CD4-positive, alpha-beta T cell (primary cell): ENCODE measurements around the gene CBARP. TPM values are rescaled to one million over a fixed set of nuclear protein-coding genes. Genes with fewer than 3 reads are reported as not detected.

Experiments used
- ATAC-seq: fragments of 200-7000 bp; cut with Tn5 transposase; one replicate; pipeline ENCODE4 v1.10.0; 2022; ENCODE audit warnings: mild to moderate bottlenecking; ENCODE audit not compliant: poor library complexity
- CTCF ChIA-PET: fragments of 350-600 bp; sonication (Branson Sonifier 250); formaldehyde crosslinking; loops from one replicate; lab custom pipeline; 2021; ENCODE audit warnings: antibody characterized with exemption, inconsistent platforms; lab: Charles Lee
- POLR2A ChIA-PET: fragments of 350-600 bp; sonication (Branson Sonifier 250); formaldehyde crosslinking; loops from one replicate; lab custom pipeline; 2021; ENCODE audit warnings: antibody characterized with exemption, inconsistent platforms; lab: Charles Lee
- DNase-seq, 14 experiments: peaks; one replicate each; pipeline ENCODE4 v3.0.0-alpha.2; 2013 to 2020; ENCODE audit warnings: mixed read lengths in 2 of 14
- H3K27ac ChIP-seq, 2 donors: one replicate each; pipeline versions ENCODE4 v1.5.1 to v1.7.0; 2013; ENCODE audit warnings: low read length in 2 of 2, low read depth in 1 of 2, mild to moderate bottlenecking in 1 of 2
- H3K27me3 ChIP-seq, 2 experiments: 1 replicate in 1 of 2; 2 replicates in 1 of 2; pipeline versions ENCODE4 v1.6.1 to v1.7.0; 2013; ENCODE audit warnings: low read length in 2 of 2, control low read depth in 1 of 2, mild to moderate bottlenecking in 1 of 2, moderate library complexity in 1 of 2; ENCODE audit not compliant: insufficient read depth in 2 of 2, control insufficient read depth in 1 of 2
- H3K36me3 ChIP-seq: one replicate; pipeline ENCODE4 v1.6.1; 2013; ENCODE audit warnings: low read length, control low read depth; ENCODE audit not compliant: insufficient read depth
- H3K4me1 ChIP-seq: one replicate; pipeline ENCODE4 v1.6.1; 2013; ENCODE audit warnings: low read length, control low read depth; ENCODE audit not compliant: insufficient read depth
- H3K4me3 ChIP-seq: one replicate; pipeline ENCODE4 v1.5.1; 2013; ENCODE audit warnings: mild to moderate bottlenecking, low read length, moderate library complexity
- H3K9me3 ChIP-seq, 2 experiments: 1 replicate in 1 of 2; 2 replicates in 1 of 2; pipeline versions ENCODE4 v1.6.1 to v1.7.0; 2013; ENCODE audit warnings: low read length in 2 of 2, mild to moderate bottlenecking in 2 of 2, control low read depth in 1 of 2, moderate library complexity in 1 of 2; ENCODE audit not compliant: control insufficient read depth in 1 of 2, insufficient read depth in 1 of 2
- H3K27ac Mint-ChIP-seq: one replicate; pipeline ENCODE4 v1.8.0; 2020; ENCODE audit warnings: mixed read lengths
- H3K27me3 Mint-ChIP-seq: one replicate; pipeline ENCODE4 v1.8.0; 2021; ENCODE audit warnings: mixed read lengths
- H3K36me3 Mint-ChIP-seq: one replicate; pipeline ENCODE4 v1.8.0; 2021; ENCODE audit warnings: low read depth, mixed read lengths
- H3K4me1 Mint-ChIP-seq: one replicate; pipeline ENCODE4 v1.8.0; 2021; ENCODE audit warnings: low read depth, mixed read lengths
- H3K4me3 Mint-ChIP-seq: one replicate; pipeline ENCODE4 v1.8.0; 2020; ENCODE audit warnings: mild to moderate bottlenecking, mixed read lengths
- H3K9me3 Mint-ChIP-seq: one replicate; pipeline ENCODE4 v1.8.0; 2020; ENCODE audit warnings: mixed read lengths
- CTCF ChIP-seq: fragments of 200-600 bp; IDR thresholded peaks from one replicate; pipeline ENCODE4 v1.8.0; 2022; ENCODE audit warnings: antibody characterized with exemption, mild to moderate bottlenecking
- intact Hi-C, 2 experiments: fragments of 100-400 bp; cut with DNase I in 1 of 2; cut with micrococcal nuclease in 1 of 2; formaldehyde crosslinking; loops; one replicate each; pipeline versions ENCODE4 v1.15.1 to v1.9.0; 2023 to 2025; cut with DNase I, micrococcal nuclease
- total RNA-seq, 174 experiments: library from RNA in 2 of 174; stranded (reverse) in 2 of 174; gene quantifications; one replicate each; pipeline ENCODE4 v1.2.3 and lab custom pipeline; 2021 to 2026

Gene CBARP
- total RNA-seq, 2 experiments from 2014 or later, result 0.22 TPM; not detected in 1

GRCh38 chr19:1253514-1254080 is 15.8 kb upstream of the CBARP start:
- CTCF ChIA-PET, result interaction anchor here (1.1 to 1.8 kb wide), 4 partner anchors 8 to 15 kb away, joined by 3 to 19 read pairs (median 8); partner anchors contain the start of gene CIRBP
- ATAC-seq, result no peak
- peaks cover 58% of the 10 kb centered on the region for H3K36me3 Mint-ChIP-seq
- intact Hi-C loops, result loop anchor here in 1 of 2 experiments (5.0 kb wide), 1 partner anchor 176 kb away; no protein-coding TSS in a partner anchor
- Histone ChIP-seq H3K4me3 (peak overlapping the region; percentile 87), H3K4me1 (peaks cover 74% of the 10 kb centered on the region), H3K9me3 (no peaks in the 10 kb centered on the region), H3K36me3 (peaks cover 55% of the 10 kb centered on the region), H3K27ac (peak overlapping the region; percentile 65 to 87), H3K27me3 (no peaks in the 10 kb centered on the region)
- POLR2A ChIA-PET, result interaction anchor here (0.9 to 3.7 kb wide), 9 partner anchors 10 to 1036 kb away, joined by 3 to 193 read pairs (median 6); partner anchors contain the start of genes CIRBP, FAM174C, MED16 and RNU6-2
- H3K4me3 Mint-ChIP-seq, result peak overlapping the region; percentile 68
- H3K27me3 Mint-ChIP-seq, result no peaks in the 10 kb centered on the region
- peak overlapping the region; percentile 97 for H3K27ac Mint-ChIP-seq
- no peak for TF ChIP-seq CTCF
- no peaks in the 10 kb centered on the region for H3K9me3 Mint-ChIP-seq
- peaks cover 24% of the 10 kb centered on the region for H3K4me1 Mint-ChIP-seq
- DNase-seq, result no peak

GRCh38 chr19:1252821-1253513 is 15.2 kb upstream of the CBARP start:
- peak; percentile 17 for ATAC-seq
- TF ChIP-seq CTCF, result no peak
- no peaks in the 10 kb centered on the region for H3K27me3 ChIP-seq
- ChIA-PET POLR2A (interaction anchor here (0.5 to 3.7 kb wide), 11 partner anchors 9 to 1036 kb away, joined by 3 to 193 read pairs (median 5); partner anchors contain the start of genes CIRBP, FAM174C, MED16 and RNU6-2), CTCF (interaction anchor here (0.6 to 1.8 kb wide), 5 partner anchors 9 to 22 kb away, joined by 3 to 19 read pairs (median 6); partner anchors contain the start of genes CIRBP and FAM174C)
- H3K4me1 ChIP-seq, result peaks cover 71% of the 10 kb centered on the region
- intact Hi-C loops, result loop anchor here in 1 of 2 experiments (5.0 kb wide), 1 partner anchor 176 kb away; no protein-coding TSS in a partner anchor
- peaks cover 19% of the 10 kb centered on the region for H3K4me1 Mint-ChIP-seq
- H3K9me3 Mint-ChIP-seq, result no peaks in the 10 kb centered on the region
- H3K36me3 ChIP-seq, result peaks cover 52% of the 10 kb centered on the region
- no peaks in the 10 kb centered on the region for H3K27me3 Mint-ChIP-seq
- peak overlapping the region; percentile 97 for H3K4me3 Mint-ChIP-seq
- H3K36me3 Mint-ChIP-seq, result peaks cover 55% of the 10 kb centered on the region
- no peaks in the 10 kb centered on the region for H3K9me3 ChIP-seq
- DNase-seq, result peak in 13 of 14 experiments; percentile 55 to 91 (median 74)
- H3K4me3 ChIP-seq, result peak overlapping the region; percentile 87
- H3K27ac ChIP-seq, result peak overlapping the region; percentile 87
- peak overlapping the region; percentile 97 for H3K27ac Mint-ChIP-seq

GRCh38 chr19:1252221-1252820 is 14.5 kb upstream of the CBARP start:
- Mint-ChIP-seq H3K4me1 (peaks cover 12% of the 10 kb centered on the region), H3K9me3 (no peaks in the 10 kb centered on the region), H3K4me3 (peak overlapping the region; percentile 97), H3K27ac (peak overlapping the region; percentile 97), H3K27me3 (no peaks in the 10 kb centered on the region), H3K36me3 (peaks cover 48% of the 10 kb centered on the region)
- Histone ChIP-seq H3K4me1 (peaks cover 71% of the 10 kb centered on the region), H3K27ac (peak overlapping the region; percentile 87), H3K27me3 (no peaks in the 10 kb centered on the region), H3K4me3 (peak overlapping the region; percentile 87), H3K9me3 (no peaks in the 10 kb centered on the region), H3K36me3 (peaks cover 46% of the 10 kb centered on the region)
- TF ChIP-seq CTCF, result no peak
- POLR2A ChIA-PET, result interaction anchor here (0.5 to 3.7 kb wide), 12 partner anchors 8 to 1037 kb away, joined by 3 to 193 read pairs (median 5); partner anchors contain the start of genes ABCA7, CIRBP, FAM174C and MED16
- no peak for ATAC-seq
- intact Hi-C loops, result loop anchor here in 1 of 2 experiments (5.0 kb wide), 1 partner anchor 175 kb away; no protein-coding TSS in a partner anchor
- CTCF ChIA-PET, result interaction anchor here (0.6 to 1.8 kb wide), 6 partner anchors 8 to 23 kb away, joined by 3 to 19 read pairs (median 6); partner anchors contain the start of genes CIRBP and FAM174C
- peak in 10 of 14 experiments; percentile 54 to 90 (median 63) for DNase-seq
